Activated naive CD4-positive, alpha-beta T cell (primary cell): ENCODE results near the gene TNKS1BP1.
A peak's percentile ranks its signal among the peaks of the same experiment; 100 is the strongest.

Experiments
- DNase-seq, 4 experiments: peaks; one replicate each; lab custom pipeline; 2025; lab: John Stamatoyannopoulos, UW

TNKS1BP1 gene

GRCh38 chr11:57330029-57330428, 5.3 kb upstream of the TNKS1BP1 start:
- no peak for DNase-seq

GRCh38 chr11:57327721-57328120, 3.0 kb upstream of the TNKS1BP1 start:
- DNase-seq, result no peak

GRCh38 chr11:57325735-57326048, 940 bp upstream of the TNKS1BP1 start:
- DNase-seq, result no peak

- DNase-seq, result no peak
These were observed 432 bp downstream of the TNKS1BP1 start for GRCh38 chr11:57324154-57324885.

GRCh38 chr11:57323855-57324153, 948 bp downstream of the TNKS1BP1 start:
- DNase-seq, result no peak

GRCh38 chr11:57323167-57323854, 1.4 kb downstream of the TNKS1BP1 start:
- no peak for DNase-seq

GRCh38 chr11:57322256-57323166, 2.2 kb downstream of the TNKS1BP1 start:
- DNase-seq, result no peak

GRCh38 chr11:57321388-57322255, 3.1 kb downstream of the TNKS1BP1 start:
- DNase-seq, result no peak

GRCh38 chr11:57320719-57321387, 3.9 kb downstream of the TNKS1BP1 start:
- no peak for DNase-seq

- DNase-seq, result no peak
These were observed 4.6 kb downstream of the TNKS1BP1 start for GRCh38 chr11:57320067-57320718.

GRCh38 chr11:57318178-57318577, 6.6 kb downstream of the TNKS1BP1 start:
- no peak for DNase-seq

- no peak for DNase-seq
These were observed 8.7 kb downstream of the TNKS1BP1 start for GRCh38 chr11:57316017-57316416.

GRCh38 chr11:57315491-57315890, 9.3 kb downstream of the TNKS1BP1 start:
- no peak for DNase-seq

- no peak for DNase-seq
These were observed 10.4 kb downstream of the TNKS1BP1 start for GRCh38 chr11:57314221-57314973.

- no peak for DNase-seq
These were observed 11.0 kb downstream of the TNKS1BP1 start for GRCh38 chr11:57313788-57314135.

- DNase-seq, result no peak
These were observed 11.5 kb downstream of the TNKS1BP1 start for GRCh38 chr11:57313071-57313787.

- no peak for DNase-seq
These were observed 12.2 kb downstream of the TNKS1BP1 start for GRCh38 chr11:57312511-57313021.

GRCh38 chr11:57311109-57311936, 13.4 kb downstream of the TNKS1BP1 start:
- DNase-seq, result peak in 1 of 4 experiments; percentile 17
